Thyroid gland (tissue), 4 donors: ENCODE results near the gene TMEM107.

Experiments used
- POLR2A ChIP-seq, 2 donors: fragments of 450-650 bp; IDR thresholded peaks; one replicate each; pipeline ENCODE4 v1.6.1; 2017; ENCODE audit warnings: antibody characterized with exemption in 2 of 2, mild to moderate bottlenecking in 2 of 2, moderate library complexity in 1 of 2
- TF ChIP-seq, protein P1 (sequence below), 6 experiments: fragments of 200-600 bp in 3 of 6; fragments of 450-650 bp in 3 of 6; sonication (generic) in 3 of 6; IDR thresholded peaks; one replicate each; pipeline ENCODE4 v1.5.1; 2016 to 2019; ENCODE audit warnings: antibody characterized with exemption in 6 of 6, mild to moderate bottlenecking in 2 of 6, inconsistent platforms in 1 of 6, moderate library complexity in 1 of 6

DNA sequence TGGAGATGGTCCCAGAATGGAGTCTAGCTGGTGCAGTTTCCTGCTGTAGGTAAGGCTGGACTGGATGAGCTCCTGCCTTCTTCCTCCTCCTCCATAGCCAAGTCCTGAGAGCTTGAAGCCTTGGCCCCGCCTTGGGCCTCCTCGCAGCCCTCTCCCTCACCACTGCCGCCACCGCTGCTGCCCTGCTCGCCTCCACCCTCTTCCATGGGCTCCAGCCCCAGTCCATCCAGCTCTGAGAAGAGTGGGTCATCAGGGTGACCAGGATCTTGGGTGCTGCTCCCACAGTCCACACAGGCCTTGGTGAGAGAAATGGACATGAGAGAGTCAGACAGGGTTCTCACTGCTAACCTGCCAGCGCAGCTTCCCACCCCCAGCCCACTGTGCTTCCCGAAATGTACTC lies 35.1 kb downstream of the TMEM107 start:
- TF ChIP-seq, protein P1, sequence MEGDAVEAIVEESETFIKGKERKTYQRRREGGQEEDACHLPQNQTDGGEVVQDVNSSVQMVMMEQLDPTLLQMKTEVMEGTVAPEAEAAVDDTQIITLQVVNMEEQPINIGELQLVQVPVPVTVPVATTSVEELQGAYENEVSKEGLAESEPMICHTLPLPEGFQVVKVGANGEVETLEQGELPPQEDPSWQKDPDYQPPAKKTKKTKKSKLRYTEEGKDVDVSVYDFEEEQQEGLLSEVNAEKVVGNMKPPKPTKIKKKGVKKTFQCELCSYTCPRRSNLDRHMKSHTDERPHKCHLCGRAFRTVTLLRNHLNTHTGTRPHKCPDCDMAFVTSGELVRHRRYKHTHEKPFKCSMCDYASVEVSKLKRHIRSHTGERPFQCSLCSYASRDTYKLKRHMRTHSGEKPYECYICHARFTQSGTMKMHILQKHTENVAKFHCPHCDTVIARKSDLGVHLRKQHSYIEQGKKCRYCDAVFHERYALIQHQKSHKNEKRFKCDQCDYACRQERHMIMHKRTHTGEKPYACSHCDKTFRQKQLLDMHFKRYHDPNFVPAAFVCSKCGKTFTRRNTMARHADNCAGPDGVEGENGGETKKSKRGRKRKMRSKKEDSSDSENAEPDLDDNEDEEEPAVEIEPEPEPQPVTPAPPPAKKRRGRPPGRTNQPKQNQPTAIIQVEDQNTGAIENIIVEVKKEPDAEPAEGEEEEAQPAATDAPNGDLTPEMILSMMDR (IDR thresholded peaks at IDR 0.05): no peak
- TF ChIP-seq POLR2A (IDR thresholded peaks at IDR 0.05): peak in 1 of 2 donors; percentile 4
